ENCODE results near the gene GJB1. TPM values are rescaled to one million over a fixed set of nuclear protein-coding genes. Genes with fewer than 3 reads are reported as not detected.
"Not testable (repeated sequence)": the region's sequence is repeated elsewhere in the genome, so short reads cannot be mapped to it uniquely, and the experiment has no call there.

Gene GJB1
- total and polyA plus RNA-seq, 2 experiments from 2014 or later: 0.14 TPM; not detected in 1

GRCh38 chrX:71268624-71269023 lies 45.6 kb downstream of the GJB1 start:
- H3K27me3 Mint-ChIP-seq (ENCODE audit: insufficient read depth, low read depth, poor library complexity); H3F3A ChIP-seq (replicated peaks; ENCODE audit: low read depth); H4K20me1 ChIP-seq (replicated peaks; ENCODE audit: insufficient read depth); H3K36me3 Mint-ChIP-seq (ENCODE audit: low read depth); ATAC-seq; H2AFZ ChIP-seq; H3K36me3 ChIP-seq (ENCODE audit: insufficient read depth); H3K27ac ChIP-seq (ENCODE audit: low read depth); H3K27ac Mint-ChIP-seq; H3K4me2 ChIP-seq; H3K27me3 ChIP-seq (ENCODE audit: insufficient read depth); H3K4me3 ChIP-seq; DNase-seq (ENCODE audit: low spot score); H3K4me1 Mint-ChIP-seq; H3K79me2 ChIP-seq (replicated peaks; ENCODE audit: insufficient read depth); H3K4me1 ChIP-seq (ENCODE audit: insufficient read depth); H3K9me2 ChIP-seq (ENCODE audit: insufficient read depth); H3K9me3 Mint-ChIP-seq; H3K4me3 Mint-ChIP-seq: not testable (repeated sequence)

- Mint-ChIP-seq H3K9me3 (no peaks in the 10 kb centered on the region), H3K27me3 (ENCODE audit: insufficient read depth, low read depth, poor library complexity) (peaks cover 2% of the 10 kb centered on the region), H3K27ac (no peak overlapping the region), H3K4me1 (no peaks in the 10 kb centered on the region), H3K4me3 (no peak overlapping the region), H3K36me3 (ENCODE audit: low read depth) (peaks cover 6% of the 10 kb centered on the region)
- H3K79me2 ChIP-seq (replicated peaks; ENCODE audit: insufficient read depth): no peaks in the 10 kb centered on the region
- H3K27me3 ChIP-seq (ENCODE audit: insufficient read depth): no peaks in the 10 kb centered on the region
- TF ChIP-seq ZNF331 (CRISPR knock-in tag; IDR thresholded peaks at IDR 0.05; ENCODE audit: low read depth) (no peak), ZNF462 (CRISPR knock-in tag; IDR thresholded peaks at IDR 0.05) (no peak)
- no peak overlapping the region for H2AFZ ChIP-seq
- no peak overlapping the region for H3K27ac ChIP-seq (ENCODE audit: low read depth)
- no peaks in the 10 kb centered on the region for H3F3A ChIP-seq (replicated peaks; ENCODE audit: low read depth)
- DNase-seq (ENCODE audit: low spot score) (no peak), ATAC-seq (no peak)
- no peaks in the 10 kb centered on the region for H3K4me1 ChIP-seq (ENCODE audit: insufficient read depth)
- no peak overlapping the region for H3K4me2 ChIP-seq
- no peaks in the 10 kb centered on the region for H4K20me1 ChIP-seq (replicated peaks; ENCODE audit: insufficient read depth)
- no peaks in the 10 kb centered on the region for H3K36me3 ChIP-seq (ENCODE audit: insufficient read depth)
- no peaks in the 10 kb centered on the region for H3K9me2 ChIP-seq (ENCODE audit: insufficient read depth)
- no peak overlapping the region for H3K4me3 ChIP-seq
Measured at GRCh38 chrX:71269801-71270395, 46.9 kb downstream of the GJB1 start.

GRCh38 chrX:71272313-71272712 lies 49.3 kb downstream of the GJB1 start:
- H3F3A ChIP-seq (replicated peaks; ENCODE audit: low read depth); H3K79me2 ChIP-seq (replicated peaks; ENCODE audit: insufficient read depth); ATAC-seq; H3K4me3 ChIP-seq; H3K4me2 ChIP-seq; H2AFZ ChIP-seq; H3K27ac Mint-ChIP-seq; H4K20me1 ChIP-seq (replicated peaks; ENCODE audit: insufficient read depth); H3K4me3 Mint-ChIP-seq; H3K36me3 ChIP-seq (ENCODE audit: insufficient read depth); H3K9me3 Mint-ChIP-seq; H3K4me1 ChIP-seq (ENCODE audit: insufficient read depth); H3K27me3 Mint-ChIP-seq (ENCODE audit: insufficient read depth, low read depth, poor library complexity); DNase-seq (ENCODE audit: low spot score); H3K27me3 ChIP-seq (ENCODE audit: insufficient read depth); H3K27ac ChIP-seq (ENCODE audit: low read depth); H3K9me2 ChIP-seq (ENCODE audit: insufficient read depth); H3K4me1 Mint-ChIP-seq; H3K36me3 Mint-ChIP-seq (ENCODE audit: low read depth): not testable (repeated sequence)
